ENCODE results near the gene PRR15.
"Not testable (repeated sequence)": the region's sequence is repeated elsewhere in the genome, so short reads cannot be mapped to it uniquely, and the experiment has no call there.

The PRR15 gene, protein sequence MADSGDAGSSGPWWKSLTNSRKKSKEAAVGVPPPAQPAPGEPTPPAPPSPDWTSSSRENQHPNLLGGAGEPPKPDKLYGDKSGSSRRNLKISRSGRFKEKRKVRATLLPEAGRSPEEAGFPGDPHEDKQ

DNA sequence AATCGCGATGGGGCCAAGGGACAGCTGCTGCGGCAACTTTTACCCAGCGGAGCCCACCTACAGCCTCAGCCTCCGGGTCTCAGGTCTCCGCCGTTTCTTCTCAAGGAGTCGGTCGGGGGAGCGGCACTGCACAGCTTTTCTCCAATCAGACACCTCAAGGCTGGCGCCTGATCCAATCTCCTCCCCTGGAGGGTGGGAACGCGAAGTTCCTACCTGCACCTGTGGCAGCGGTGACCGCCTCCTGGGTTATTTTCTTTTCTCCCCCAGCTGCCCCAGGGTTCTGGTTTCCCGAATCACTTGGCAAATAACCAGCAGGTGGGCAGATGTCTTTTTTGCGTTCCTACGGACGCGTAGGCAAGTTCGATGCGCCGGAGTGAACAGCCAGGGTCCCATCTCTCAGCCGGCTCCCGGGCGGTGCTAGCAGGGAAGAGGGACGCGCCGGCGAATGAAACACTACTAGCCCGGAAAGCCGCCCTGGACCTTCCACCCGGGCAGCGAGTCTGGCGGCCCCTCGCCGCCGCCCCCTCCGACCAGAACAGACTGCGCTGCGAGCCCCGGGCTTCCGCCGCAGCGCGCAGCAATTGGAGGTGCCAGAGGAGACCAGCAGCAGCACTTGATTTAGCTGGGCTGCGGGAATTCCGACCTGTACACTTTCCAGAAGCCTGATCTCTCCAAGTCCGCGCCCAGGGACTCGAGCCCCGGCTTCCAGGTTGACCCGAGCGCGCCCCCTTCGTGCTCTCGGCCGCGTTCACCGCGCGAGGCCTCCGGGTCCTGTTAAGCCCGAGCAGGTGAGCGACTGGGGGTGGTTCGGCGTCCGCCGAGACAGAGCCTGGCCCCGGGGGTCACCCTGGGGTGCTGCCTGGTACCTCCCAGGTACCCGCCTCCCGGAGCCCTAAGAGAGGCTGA, at the start of gene PRR15:
TSS of gene PRR15 (plus strand) at position 246 of the 906 bp plus-strand sequence. CDS start 2,495 bp downstream, outside the sequence.
- DNase-seq (ENCODE audit: low spot score) = no peak

DNA sequence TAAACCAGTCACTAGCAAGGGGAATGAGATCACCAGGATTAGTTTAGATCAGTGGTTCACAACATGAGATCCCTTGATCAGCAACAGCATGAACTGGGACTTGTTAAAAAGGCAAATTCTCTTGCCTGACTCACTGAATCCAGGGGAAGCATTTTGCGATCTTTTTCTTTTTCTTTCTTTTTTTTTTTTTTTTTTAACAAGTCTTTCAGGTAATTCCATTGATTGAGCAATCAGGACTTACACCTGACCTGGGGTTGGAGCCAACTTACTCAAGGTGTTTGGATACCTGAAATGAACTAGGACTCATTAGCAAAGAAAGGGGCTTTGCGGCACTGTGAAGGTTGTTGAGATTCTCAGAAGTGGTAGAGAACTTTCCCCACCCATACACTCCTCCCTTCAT, 47.1 kb upstream of the PRR15 start:
- no peak for DNase-seq (ENCODE audit: low spot score)

DNA sequence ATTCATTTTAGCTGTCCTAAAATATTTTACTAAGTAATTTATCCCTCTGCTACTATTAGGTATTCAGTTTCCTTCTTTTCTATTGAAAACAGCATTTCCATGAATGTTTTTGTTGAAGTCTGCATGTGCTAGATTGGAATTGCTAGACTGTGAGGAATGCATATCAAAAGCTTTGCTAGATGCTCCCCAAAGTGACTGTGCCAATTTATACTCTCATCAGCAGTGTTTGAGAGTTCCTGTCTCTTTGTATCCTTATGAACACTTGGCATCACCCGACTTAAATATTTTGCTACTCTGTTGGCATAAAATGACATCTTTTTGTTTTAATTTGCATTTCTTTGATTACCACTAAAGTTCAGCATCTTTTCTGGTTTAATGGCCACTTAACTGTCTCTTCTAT, 45.0 kb upstream of the PRR15 start:
- no peak for DNase-seq (ENCODE audit: low spot score)

DNA sequence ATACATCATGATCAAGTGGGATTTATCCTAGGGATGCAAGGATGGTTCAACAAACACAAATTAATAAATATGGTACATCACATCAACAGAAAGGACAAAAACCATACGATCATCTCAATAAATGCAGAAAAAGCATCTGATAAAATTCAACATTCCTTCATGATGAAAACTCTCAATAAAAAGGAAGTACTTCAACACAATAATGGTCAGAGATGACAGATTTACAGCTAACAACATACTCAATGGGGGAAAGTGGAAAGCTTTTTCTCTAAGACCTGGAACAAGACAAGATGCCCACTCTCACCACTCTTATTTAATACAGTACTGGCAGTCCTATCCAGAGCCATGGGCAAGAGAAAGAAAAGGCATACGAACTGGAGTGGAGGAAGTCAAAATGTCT, 39.9 kb upstream of the PRR15 start:
- DNase-seq (ENCODE audit: low spot score) = no peak

DNA sequence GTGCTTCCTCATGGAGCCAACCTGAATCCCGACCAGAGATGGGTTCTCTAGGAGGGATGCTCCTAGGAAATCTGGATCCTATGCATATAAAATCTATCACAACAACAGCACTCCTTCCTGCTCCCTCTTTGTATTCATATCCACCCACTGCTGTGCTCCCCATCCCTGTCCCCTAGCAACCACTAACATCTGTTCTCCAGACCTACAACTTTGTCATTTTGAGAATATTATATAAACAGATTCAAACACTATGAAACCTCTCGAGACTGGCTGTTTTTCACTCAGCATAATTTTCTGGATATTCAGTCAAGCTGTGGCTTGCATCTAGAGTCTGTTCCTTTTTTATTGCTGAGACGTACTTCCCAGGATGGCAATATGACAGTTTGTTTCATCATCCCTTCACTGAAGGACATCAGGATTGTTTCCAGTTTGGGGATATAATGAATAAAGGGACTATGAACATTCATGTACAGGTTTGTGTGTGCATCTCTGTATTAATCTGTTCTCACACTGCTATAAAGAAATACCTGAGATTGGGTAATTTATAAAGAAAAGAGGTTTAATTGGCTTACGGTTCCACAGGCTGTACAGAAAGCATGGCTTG, 36.0 kb upstream of the PRR15 start:
- DNase-seq (ENCODE audit: low spot score) = no peak

DNA sequence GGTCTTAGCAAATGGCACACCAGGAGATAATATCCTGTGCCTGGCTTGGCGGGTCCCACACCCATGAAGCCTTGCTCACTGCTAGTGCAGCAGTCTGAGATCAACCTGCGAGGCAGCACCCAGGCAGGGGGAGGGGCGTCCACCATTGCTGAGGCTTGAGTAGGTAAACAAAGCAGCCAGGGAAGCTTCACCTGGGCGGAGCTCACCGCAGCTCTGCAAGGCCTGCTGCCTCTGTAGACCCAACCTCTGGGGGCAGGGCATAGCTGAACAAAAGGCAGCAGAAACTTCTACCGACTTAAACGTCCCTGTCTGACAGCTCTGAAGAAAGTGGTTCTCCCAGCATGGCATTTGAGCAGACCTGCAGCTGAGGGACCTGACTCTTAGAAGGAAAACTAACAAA, 35.1 kb upstream of the PRR15 start:
- DNase-seq (ENCODE audit: low spot score) = not testable (repeated sequence)

DNA sequence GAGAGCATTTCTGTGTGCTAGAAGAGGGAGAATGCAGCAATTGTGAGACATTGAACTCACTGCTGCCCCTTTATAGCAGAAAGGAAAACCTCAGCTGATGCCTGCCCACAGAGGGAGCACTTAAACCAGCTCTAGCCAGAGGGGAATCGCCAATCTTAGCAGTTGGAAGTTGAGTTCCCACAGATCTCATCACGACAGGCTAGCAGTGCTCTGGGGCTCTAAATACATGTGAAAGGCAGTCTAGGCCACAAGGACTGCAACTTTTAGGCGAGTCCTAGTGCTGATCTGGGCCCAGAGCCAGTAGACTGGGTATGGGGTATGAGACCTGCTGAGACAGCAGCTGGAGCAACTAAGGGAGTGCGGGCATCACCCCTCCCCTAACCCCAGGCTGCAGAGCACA, 25.2 kb upstream of the PRR15 start:
- no peak for DNase-seq (ENCODE audit: low spot score)

DNA sequence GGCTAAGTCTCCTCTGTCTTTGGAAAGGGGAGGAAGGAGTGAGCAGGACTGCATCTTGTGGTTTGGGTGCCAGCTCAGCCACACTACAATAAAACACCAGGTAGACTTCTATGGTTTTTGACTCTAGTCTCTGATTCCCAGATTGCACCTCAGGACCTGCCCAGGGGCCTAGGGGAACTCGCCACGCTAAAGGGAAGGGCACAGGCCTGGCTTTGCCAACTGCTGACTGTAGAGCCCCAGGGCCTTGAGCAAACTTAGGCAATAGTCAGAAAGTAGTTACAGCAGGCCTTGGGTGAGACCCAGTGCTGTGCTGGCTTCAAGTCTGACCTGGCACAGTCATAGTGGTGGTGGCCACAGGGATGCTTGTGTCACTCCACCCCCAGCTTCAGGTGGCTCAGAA, 24.2 kb upstream of the PRR15 start:
- DNase-seq (ENCODE audit: low spot score) = no peak

DNA sequence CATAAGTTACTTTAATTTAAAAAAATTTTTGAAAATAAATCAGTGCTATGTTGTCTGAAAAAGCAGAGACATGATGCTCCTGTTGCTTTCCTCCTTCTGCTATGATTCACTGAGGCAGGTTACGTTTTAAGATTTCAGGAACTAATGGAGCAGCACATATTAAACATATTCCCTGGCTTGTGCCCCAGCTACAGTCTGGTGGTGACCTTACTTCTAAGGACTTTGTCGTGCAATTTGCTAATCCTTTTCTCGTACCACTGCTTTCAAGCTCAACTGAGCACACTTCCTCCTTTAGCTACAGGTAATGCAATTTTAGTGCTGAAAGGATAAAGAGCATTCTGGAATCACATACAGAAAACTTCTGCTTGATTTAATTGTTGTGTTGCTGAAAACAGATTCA, 16.2 kb upstream of the PRR15 start:
- no peak for DNase-seq (ENCODE audit: low spot score)

DNA sequence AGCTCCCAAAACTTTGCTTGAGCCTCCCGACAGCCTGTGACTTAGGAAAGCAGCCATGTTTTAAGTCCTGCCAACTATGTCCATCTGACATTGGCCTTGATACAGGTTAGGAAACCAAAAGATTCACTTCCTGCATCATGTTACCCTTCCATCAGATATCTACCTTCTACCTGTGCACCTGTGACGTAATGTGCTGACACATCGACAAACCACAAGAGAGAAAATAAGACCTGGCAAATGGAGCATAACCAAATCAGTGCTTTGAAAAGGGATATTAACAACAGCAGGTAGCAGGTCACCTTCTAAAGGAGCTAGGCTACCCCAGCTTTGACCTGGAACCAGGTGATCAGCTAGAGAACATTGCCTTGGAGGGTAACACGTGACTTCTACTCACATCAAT, 14.8 kb upstream of the PRR15 start:
- no peak for DNase-seq (ENCODE audit: low spot score)

DNA sequence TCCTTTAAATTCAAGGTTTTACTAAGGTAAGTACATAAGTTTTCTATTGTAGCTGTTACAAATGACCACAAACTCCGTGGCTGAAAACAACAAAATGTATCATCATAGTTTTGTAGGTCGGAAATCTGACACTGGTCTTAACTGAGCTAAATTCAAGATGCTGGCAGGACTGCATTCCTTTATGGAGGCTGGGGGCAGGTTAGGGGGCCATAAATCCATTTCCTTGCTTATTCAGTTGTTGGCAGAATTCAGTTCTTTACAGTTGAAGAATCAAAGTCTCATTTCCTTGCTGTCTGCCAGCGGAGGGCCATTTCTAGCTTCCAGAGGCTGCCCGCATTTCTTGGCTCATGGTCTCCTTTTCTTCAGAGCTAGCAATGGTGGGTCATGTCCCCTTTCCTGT, 11.2 kb upstream of the PRR15 start:
- no peak for DNase-seq (ENCODE audit: low spot score)

DNA sequence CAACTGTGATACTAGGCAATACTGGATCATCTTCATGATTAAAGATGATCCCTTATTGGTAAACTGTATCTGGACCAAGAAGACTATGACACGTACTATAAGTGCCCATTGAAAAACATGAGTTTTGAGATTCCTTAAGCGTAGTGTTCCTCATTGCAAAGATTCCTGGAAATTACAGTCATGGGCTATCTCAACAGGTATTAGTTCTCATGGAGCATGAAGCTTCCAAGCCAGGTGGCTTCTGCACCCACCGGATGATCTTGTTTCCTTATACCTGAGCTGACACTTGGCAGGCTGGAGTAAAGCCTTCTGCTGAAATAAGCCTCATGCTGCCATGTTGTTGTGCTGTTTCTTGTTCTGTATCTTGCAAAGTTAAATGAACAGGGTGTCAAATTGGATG, 8.6 kb upstream of the PRR15 start:
- no peak for DNase-seq (ENCODE audit: low spot score)

DNA sequence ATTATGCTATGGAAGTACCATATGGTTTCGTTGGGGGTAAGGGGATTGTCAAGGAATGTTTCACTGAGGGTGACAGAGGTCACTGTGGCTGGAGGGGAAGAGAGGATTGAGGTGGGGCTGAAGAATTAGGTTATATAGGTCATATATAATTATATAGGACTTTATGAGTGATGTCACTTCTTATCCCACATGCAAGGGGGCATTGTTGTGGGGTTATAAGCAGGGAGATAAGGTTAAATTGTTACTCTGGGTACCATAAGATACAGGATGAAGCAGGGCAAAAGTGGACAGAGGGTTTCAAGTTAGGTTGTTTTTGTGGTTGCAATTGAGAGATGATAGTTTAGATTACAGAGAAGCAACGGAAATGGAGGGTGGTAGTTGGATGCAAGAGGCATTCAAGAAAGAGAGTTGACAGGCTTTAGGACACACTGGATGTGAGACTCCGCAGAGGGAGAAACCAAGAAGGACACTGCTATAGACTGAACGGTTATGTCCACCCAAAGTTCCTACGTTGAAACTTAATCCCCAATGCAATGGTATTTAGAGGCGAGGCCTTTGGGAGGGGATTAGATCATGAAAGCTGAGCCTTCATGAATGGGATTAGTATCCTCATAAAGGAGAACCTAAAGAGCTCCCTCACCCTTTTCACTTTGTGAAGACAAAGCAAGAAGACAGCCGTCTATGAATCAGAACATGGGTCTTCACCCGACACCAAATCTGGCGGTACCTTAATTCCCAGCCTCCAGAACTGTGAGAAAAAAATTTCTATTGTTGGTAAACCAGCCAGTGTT, 7.0 kb upstream of the PRR15 start:
- DNase-seq (ENCODE audit: low spot score) = no peak

DNA sequence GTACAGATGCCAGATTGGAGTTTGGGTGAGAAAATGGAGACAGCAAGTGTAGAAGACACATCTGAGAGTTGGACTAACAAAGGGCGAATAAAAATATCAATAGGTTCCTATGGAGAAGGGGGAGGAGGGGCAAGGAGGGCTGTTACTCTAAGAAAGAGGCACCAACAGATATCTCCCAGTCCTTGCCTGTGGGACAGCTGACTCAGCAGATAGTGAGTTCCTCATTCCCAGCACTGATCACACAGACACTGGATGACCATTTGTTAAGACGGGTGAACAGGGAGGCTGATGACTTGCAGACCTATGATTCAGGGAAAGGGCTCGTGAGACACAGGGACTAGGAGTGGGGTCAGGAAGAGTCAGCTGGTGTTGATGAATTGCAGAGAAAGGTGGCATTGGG, 5.7 kb upstream of the PRR15 start:
- no peak for DNase-seq (ENCODE audit: low spot score)

DNA sequence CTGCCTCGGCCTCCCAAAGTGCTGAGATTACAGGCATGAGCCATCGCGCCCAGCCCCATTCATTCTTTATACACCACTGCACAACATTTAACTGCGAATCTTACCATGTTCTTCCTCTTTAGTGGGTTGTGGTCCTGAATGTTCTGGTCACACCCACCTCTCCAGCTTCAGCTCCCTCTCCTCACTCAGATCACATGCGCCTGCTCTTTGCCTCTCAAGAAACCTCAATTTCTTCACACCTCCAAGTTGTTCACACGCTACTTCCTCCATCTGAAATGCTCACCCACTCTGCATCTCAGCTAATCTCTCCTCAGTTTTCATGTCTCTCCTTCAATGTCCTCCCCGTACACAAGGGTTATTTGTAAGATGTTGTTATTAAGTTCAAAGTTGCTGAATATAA, 2.4 kb upstream of the PRR15 start:
- no peak for DNase-seq (ENCODE audit: low spot score)

DNA sequence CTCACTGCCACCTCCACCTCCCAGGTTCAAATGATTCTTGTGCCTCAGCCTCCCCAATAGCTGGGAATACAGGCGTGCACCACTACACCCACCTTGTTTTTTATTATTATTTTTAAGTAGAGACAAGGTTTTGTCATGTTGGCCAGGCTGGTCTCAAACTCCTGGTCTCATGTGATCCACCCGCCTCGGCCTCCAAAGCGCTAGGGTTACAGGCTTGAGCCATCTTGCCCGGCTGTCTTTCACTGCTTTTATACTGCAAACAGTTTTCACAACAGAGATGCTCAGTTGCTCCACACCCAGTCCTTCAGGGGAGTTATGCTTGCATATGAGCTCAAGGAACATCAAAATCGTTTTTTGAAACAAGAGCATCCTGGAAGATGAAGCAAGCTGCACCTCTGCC, 1.3 kb upstream of the PRR15 start:
- DNase-seq (ENCODE audit: low spot score) = no peak

DNA sequence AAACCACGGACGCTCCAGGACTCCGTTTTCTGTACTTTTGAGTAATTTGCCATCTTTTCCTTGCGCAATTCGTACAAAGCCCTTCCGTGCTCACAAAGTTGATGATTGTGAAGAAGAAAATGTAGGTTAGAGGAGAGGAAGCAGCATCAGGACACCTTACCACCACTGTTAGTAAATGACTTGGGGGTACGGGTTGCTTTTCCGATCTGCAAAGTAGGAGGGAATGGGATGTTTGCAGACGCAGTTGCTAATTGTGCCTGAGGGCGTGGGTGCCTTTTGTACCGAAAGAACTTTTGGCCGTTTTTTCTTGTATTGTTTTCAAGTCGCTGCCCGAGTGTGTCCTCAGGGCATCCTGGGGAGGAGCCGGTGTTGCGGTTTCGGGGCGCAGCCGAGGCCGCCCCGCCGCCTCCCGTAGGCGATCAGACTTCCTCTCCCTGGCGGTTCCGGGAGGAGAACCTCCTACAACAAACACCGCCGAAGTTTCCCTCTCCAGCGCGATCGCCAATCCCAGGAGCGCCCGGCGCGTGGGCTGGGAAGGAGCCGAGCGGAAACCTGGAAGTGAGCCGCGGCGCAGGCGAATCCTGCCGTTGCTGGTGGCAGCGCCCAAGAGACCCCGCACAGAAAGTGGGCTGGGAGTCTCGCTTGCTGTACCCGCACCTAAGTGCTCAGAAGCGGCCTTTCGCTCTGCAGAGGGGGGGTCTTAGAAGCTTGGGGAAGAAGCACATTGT, 1.0 kb downstream of the PRR15 start:
- DNase-seq (ENCODE audit: low spot score) = no peak

DNA sequence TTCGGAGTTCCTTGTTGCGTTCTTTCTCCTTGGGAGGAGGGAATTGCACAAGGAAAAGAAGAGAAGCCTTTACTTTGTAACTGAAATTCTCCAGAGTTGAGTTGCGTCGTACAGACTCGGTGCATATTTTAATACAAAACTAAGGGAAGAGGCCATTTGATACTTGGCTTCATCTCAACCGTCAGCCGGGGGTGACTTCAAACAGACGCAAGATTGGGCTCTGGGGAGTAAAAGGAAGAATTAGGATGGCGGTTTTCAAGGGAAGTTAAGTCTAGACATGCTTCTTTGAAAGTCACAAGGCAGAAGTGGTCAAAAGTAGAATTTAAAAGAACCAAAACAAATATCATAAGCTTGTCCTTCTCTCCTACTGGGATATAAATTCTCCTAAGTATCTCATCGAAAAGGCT, 1.6 kb downstream of the PRR15 start:
- no peak for DNase-seq (ENCODE audit: low spot score)

DNA sequence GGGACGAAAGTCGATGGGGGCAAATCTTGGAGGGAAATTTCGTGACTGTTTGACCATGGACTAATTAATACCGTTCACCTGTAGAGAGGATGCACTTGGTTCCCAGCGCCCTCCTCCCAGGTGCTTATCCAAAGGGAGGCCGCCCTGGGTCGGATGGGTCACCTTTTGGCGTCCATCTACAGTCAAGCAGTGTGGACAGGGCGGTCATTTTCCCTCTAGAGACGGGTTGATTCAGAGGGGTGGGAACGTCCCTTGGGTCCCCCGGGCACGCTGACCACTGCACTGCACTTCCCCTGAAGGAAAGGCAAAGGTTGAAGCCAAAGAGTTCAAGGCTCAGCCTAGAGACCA, 2.0 kb downstream of the PRR15 start:
- no peak for DNase-seq (ENCODE audit: low spot score)

DNA sequence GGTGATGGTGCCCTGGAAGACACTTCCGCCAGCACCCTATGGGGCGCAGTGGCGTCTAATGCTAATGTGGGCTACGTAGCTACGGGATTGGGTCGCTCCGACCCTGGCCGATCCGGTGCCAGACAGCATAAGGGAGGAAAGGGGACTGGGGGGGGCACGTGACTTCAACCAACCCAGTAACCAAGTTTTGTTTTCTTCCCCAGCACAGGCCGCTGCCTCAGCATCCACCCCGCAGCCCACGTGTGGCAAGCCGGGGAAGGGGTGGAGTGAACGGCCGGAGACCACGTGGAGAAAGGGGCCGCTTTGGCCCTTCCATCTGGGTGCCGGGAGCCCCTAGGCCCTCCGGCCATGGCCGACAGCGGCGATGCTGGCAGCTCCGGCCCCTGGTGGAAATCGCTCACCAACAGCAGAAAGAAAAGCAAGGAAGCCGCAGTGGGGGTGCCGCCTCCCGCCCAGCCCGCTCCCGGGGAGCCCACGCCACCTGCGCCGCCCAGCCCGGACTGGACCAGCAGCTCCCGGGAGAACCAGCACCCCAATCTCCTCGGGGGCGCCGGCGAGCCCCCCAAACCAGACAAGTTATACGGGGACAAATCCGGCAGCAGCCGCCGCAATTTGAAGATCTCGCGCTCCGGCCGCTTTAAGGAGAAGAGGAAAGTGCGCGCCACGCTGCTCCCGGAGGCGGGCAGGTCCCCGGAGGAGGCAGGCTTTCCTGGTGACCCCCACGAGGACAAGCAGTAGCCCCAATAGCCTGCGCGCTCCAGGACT, 2.5 kb downstream of the PRR15 start:
- DNase-seq (ENCODE audit: low spot score) = no peak

DNA sequence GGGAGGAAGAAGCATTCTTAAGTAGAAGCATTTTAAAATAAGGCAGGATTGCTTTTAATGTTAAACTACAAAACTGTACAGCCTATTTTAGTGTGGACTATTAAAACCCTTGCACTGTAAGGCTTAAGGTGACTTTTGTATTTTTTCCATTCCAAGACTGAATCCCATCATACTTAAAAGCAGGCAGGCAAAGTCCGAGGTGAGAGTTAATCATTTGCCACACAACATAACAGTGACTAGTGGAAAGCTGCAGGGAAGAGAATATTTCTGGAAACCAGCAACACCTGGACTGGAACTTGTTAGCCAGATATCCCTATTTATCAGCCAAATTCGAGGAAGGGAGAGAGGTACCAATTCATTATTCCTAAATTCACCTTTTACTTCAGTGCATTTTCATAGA, 3.5 kb downstream of the PRR15 start:
- DNase-seq (ENCODE audit: low spot score) = no peak
